DMS 273 treated with DMSO at 0.1 percent for 48 hours (cell line): ENCODE results near the gene PCK2.
"Not testable (repeated sequence)": the region's sequence is repeated elsewhere in the genome, so short reads cannot be mapped to it uniquely, and the experiment has no call there.

Source experiments
- DNase-seq: peaks from one replicate; lab custom pipeline; 2025; lab: John Stamatoyannopoulos, UW

PCK2 gene

DNA sequence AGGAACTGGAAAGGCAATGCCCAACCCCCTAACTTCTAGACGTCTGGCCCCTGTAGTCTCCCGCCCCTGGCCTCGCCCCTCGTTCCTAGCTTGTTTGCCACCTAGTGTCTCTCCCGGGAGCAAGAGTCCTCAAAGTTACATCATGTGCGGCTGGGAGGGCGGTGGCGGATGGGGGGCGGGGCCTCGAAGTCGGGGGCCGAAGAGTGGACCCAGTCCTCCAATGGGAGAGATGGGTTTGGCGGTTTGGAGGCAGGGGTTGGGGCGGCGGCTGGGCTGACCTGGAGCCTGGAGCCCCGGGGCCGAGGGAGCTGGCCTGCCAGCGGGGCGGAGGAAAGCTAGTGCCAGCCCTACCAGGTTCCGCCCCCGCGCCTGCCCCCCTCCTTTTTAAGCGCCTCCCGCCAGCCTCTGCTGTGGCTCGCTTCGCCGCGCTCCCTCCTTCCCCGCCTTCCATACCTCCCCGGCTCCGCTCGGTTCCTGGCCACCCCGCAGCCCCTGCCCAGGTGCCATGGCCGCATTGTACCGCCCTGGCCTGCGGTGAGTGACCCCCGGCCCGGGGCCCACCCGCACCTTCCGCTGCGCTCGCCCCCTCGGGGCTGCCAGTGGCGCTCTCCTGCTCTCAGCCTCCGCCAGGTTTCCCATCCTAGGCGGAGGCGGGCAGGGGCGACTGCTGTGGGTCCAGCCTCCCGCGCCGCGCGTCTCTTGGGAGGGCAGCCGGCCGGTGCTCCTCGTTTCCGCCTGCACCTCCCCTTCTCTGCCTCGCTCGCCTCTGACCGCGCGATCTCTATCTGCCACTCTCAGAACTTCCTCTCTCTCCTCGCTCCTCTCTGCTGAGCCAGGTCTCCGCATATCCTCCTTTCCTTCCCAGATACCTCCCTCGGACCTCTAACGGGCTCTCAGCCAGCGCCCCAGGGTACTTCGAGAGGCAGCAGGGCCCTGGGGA, at the start of gene PCK2:
TSS of gene PCK2 (plus strand) at position 411 of the 940 bp plus-strand sequence. CDS start at position 506, 95 bp downstream.
- DNase-seq: peak; percentile 73

GRCh38 chr14:24049002-24049401, 45.1 kb upstream of the PCK2 start:
- DNase-seq: not testable (repeated sequence)

DNA sequence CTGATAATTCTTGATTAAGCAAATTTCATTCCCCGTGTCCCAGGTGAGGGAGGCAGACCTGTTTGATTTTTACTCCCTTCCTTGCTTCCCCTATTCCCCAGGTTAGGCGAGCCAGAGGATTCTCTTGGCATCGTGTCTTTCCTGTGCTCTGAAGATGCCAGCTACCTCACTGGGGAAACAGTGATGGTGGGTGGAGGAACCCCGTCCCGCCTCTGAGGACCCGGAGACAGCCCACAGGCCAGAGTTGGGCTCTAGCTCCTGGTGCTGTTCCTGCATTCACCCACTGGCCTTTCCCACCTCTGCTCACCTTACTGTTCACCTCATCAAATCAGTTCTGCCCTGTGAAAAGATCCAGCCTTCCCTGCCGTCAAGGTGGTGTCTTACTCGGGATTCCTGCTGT, 43.4 kb upstream of the PCK2 start:
- DNase-seq: not testable (repeated sequence)

GRCh38 chr14:24051176-24051788, 42.8 kb upstream of the PCK2 start:
- DNase-seq: no peak

DNA sequence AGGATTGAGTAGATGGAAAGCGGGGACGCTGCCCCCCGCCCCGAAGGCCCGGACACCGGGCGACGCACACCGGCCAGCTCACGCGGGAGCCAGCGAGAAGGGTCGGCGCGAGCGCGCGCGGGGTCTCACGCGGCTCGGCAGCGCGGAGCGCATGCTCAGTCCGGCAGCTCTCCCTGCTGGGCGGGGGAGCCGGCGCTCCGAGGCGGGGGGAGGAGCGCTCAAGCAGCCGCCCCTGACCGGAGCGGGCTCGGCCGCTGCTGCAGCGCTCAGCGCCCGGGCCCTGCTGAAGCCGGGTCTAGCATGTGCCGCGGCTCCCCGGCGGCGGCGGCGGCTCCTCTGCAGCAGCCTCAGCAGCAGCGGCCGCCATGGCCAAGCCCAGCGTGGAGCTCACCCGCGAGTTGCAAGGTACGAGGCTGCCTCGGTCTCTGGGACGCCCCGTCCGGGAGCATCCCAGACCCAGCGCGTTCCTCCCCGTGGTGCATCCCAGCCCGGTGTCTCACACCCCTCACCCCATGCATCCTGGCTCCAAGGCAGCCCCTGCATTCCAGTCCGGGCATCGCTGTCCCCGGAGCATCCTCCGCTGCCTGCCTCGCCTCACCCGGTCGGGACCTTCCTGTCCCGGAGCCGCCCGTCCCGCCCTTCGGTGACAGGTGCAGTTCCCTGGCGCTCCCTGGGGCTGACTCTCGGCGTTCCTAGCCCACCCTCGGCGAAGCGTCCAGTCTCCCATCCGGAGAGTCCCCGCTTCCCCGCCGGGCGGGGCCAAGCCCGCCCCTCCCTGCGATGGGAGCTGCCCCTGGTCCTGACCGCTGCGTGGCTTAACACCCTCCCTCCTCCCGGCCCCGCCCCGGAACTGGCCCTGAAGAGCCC, 42.1 kb upstream of the PCK2 start, which contains the start of gene CARMIL3:
TSS of gene CARMIL3 (plus strand) at position 221 of the 867 bp plus-strand sequence. CDS start at position 366, 145 bp downstream.
- DNase-seq: no peak

- no peak for DNase-seq
Observed at GRCh38 chr14:24052656-24053547, 41.2 kb upstream of the PCK2 start.

DNA sequence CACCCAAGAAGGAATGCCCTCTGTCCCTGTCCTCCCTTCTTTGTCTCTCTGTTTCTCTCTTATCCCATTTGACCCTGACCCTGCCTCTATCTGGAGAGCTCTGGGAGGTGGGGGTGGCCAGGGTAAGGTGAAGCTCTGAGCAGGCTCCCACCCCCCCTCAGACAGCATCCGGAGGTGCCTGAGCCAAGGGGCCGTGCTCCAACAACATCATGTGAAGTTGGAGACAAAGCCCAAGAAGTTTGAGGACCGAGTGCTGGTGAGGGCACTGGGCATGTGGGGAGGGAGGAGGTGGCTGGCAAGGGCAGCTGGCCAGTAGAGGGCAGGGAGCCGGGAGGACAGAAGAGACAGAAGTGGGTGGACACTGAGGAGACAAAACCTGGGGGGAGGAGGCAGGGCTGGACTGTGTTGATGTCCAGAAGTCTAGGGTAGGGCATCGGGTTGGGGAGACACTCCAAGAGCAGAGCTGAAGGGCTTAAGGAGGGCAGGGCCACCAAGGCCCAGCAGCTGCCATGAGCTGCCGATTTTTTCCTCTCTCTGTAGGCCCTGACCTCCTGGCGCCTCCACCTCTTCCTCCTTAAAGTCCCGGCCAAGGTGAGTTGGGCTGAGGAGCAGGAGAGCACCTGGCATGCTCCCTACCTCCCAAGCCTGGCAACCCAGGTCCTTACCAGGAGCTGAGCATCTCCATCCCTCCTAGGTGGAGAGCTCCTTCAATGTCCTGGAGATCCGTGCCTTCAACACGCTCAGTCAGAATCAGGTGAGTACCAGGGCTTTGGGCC, 40.4 kb upstream of the PCK2 start:
- DNase-seq: no peak

DNA sequence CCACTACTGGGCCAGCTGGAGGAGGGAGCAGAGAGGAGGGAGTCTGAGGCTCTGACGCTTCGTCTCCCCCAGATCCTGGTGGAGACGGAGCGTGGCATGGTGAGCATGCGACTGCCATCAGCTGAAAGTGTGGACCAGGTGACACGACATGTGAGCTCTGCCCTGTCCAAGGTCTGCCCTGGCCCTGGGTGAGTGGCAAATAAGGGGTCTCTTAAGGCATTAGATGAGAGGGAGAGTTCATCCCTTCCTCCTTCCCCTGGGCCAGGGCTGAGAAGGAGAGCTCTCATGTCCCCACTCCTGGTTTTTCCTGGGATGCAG, 39.8 kb upstream of the PCK2 start:
- DNase-seq: no peak

DNA sequence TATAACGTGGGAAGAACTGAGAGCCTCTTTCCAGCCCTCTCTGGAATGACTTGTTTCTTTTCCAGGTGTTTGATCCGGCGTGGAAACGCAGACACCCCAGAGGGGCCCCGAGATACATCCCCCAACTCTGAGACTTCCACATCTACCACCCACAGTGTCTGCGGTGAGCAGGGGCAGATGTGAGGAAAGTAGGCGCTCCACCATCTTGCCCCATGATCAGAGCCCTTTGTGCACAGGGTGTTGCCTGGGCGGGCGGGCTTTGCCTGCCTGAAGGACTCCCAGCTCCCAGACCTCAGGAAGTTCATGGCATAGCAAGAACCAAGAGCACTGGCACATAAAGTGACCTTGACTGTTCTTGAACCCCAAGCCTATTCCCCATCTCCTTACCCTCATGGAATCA, 39.5 kb upstream of the PCK2 start:
- no peak for DNase-seq

- DNase-seq: no peak
Observed at GRCh38 chr14:24055971-24056799, 37.9 kb upstream of the PCK2 start.

- no peak for DNase-seq
Observed at GRCh38 chr14:24056800-24057184, 37.3 kb upstream of the PCK2 start.

GRCh38 chr14:24057271-24057670, 36.8 kb upstream of the PCK2 start:
- DNase-seq: no peak

GRCh38 chr14:24057867-24058259, 36.2 kb upstream of the PCK2 start:
- DNase-seq: no peak

- DNase-seq: peak; percentile 27
Observed at GRCh38 chr14:24058260-24058950, 35.7 kb upstream of the PCK2 start.

- DNase-seq: no peak
Observed at GRCh38 chr14:24058951-24059475, 35.1 kb upstream of the PCK2 start.

GRCh38 chr14:24059841-24060388, 34.2 kb upstream of the PCK2 start:
- no peak for DNase-seq

DNA sequence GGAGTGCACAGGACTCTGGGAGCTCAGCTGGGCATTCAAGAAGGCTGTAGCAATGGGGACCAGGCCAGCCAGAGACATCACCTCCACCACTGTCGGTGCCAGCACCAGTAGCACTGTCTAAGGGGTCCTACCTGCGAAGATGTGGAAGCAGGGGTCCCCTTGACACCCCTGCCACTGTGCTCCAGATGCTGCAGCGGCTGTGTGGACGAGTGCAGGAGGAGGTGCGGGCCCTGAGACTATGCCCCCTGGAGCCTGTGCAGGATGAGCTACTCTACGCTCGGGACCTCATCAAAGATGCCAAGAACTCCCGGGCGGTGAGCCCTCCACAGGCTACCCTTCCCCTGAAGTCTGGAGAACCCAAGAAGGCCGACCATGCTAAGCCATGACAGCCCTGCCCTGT, 33.7 kb upstream of the PCK2 start:
- no peak for DNase-seq
